Measurements from ENCODE around the gene SLC5A11.
"Not testable (repeated sequence)": the region's sequence is repeated elsewhere in the genome, so short reads cannot be mapped to it uniquely, and the experiment has no call there.

Gene SLC5A11

GRCh38 chr16:24845726-24846547 lies at the start of gene SLC5A11:
Gene SLC5A11 (plus strand): TSS chr16:24845963. CDS start chr16:24858644, 12,681 bp downstream.
- DNase-seq (ENCODE audit: low read depth in 3 of 3), result no peak

GRCh38 chr16:24800586-24800985 lies 45.2 kb upstream of the SLC5A11 start:
- DNase-seq (ENCODE audit: low read depth in 3 of 3), result no peak

- DNase-seq (ENCODE audit: low read depth in 3 of 3), result no peak
These were observed 43.9 kb upstream of the SLC5A11 start for GRCh38 chr16:24801761-24802302.

- DNase-seq (ENCODE audit: low read depth in 3 of 3), result no peak
These were observed 40.3 kb upstream of the SLC5A11 start for GRCh38 chr16:24805484-24805883.

- DNase-seq (ENCODE audit: low read depth in 3 of 3), result no peak
These were observed 38.5 kb upstream of the SLC5A11 start for GRCh38 chr16:24807301-24807700.

- no peak for DNase-seq (ENCODE audit: low read depth in 3 of 3)
These were observed 34.6 kb upstream of the SLC5A11 start for GRCh38 chr16:24810951-24811843.

- not testable (repeated sequence) for DNase-seq (ENCODE audit: low read depth in 3 of 3)
These were observed 33.0 kb upstream of the SLC5A11 start for GRCh38 chr16:24812813-24813212.

- DNase-seq (ENCODE audit: low read depth in 3 of 3), result no peak
These were observed 30.7 kb upstream of the SLC5A11 start for GRCh38 chr16:24815021-24815420.

GRCh38 chr16:24816688-24817087 lies 29.1 kb upstream of the SLC5A11 start:
- DNase-seq (ENCODE audit: low read depth in 3 of 3), result no peak

- no peak for DNase-seq (ENCODE audit: low read depth in 3 of 3)
These were observed 26.2 kb upstream of the SLC5A11 start for GRCh38 chr16:24819462-24820040.

GRCh38 chr16:24820522-24820921 lies 25.2 kb upstream of the SLC5A11 start:
- no peak for DNase-seq (ENCODE audit: low read depth in 3 of 3)

- no peak for DNase-seq (ENCODE audit: low read depth in 3 of 3)
These were observed 24.6 kb upstream of the SLC5A11 start for GRCh38 chr16:24821129-24821528.

- no peak for DNase-seq (ENCODE audit: low read depth in 3 of 3)
These were observed 23.2 kb upstream of the SLC5A11 start for GRCh38 chr16:24822542-24822941.

- no peak for DNase-seq (ENCODE audit: low read depth in 3 of 3)
These were observed 22.8 kb upstream of the SLC5A11 start for GRCh38 chr16:24822974-24823373.

GRCh38 chr16:24825696-24826095 lies 20.1 kb upstream of the SLC5A11 start:
- no peak for DNase-seq (ENCODE audit: low read depth in 3 of 3)

GRCh38 chr16:24826096-24826690 lies 19.6 kb upstream of the SLC5A11 start:
- no peak for DNase-seq (ENCODE audit: low read depth in 3 of 3)

GRCh38 chr16:24826817-24827566 lies 18.8 kb upstream of the SLC5A11 start:
- DNase-seq (ENCODE audit: low read depth in 3 of 3), result no peak

- DNase-seq (ENCODE audit: low read depth in 3 of 3), result no peak
These were observed 16.6 kb upstream of the SLC5A11 start for GRCh38 chr16:24829153-24829552.

- DNase-seq (ENCODE audit: low read depth in 3 of 3), result no peak
These were observed 12.4 kb upstream of the SLC5A11 start for GRCh38 chr16:24833352-24833751.

GRCh38 chr16:24834459-24835335 lies 11.1 kb upstream of the SLC5A11 start:
- no peak for DNase-seq (ENCODE audit: low read depth in 3 of 3)
